SHP77 treated with DMSO at 0.1 percent for 48 hours (cell line): ENCODE data around the gene WSCD1.

Experiments
- DNase-seq: peaks from one replicate; lab custom pipeline; 2025; lab: John Stamatoyannopoulos, UW

Gene WSCD1

GRCh38 chr17:6086603-6087400 is 16.6 kb downstream of the WSCD1 start:
- DNase-seq, result no peak

DNA sequence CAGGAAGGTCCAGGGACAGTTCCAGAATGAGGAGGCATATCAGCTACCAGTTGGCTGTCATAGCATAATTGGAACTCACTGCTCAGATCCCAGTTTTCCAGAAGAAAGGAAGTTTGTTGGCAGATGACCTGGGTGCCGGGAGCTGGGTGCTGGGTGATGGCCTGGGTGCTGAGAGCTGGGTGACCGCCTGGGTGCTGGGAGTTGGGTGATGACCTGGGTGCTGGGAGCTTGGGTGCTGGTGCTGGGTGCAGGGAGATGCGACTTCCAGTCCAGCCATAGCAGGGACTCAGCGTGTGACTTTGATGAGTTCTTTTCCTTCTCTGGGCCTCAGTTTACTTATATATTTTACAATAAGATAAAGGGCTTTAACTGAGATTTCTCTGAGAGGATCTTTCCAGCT is 18.0 kb downstream of the WSCD1 start:
- DNase-seq, result no peak

GRCh38 chr17:6090253-6090652 is 20.1 kb downstream of the WSCD1 start:
- DNase-seq, result no peak

GRCh38 chr17:6092182-6092902 is 22.2 kb downstream of the WSCD1 start:
- DNase-seq, result no peak

GRCh38 chr17:6092903-6093468 is 22.8 kb downstream of the WSCD1 start:
- no peak for DNase-seq

- no peak for DNase-seq
These were observed 24.3 kb downstream of the WSCD1 start for GRCh38 chr17:6094453-6094852.

DNA sequence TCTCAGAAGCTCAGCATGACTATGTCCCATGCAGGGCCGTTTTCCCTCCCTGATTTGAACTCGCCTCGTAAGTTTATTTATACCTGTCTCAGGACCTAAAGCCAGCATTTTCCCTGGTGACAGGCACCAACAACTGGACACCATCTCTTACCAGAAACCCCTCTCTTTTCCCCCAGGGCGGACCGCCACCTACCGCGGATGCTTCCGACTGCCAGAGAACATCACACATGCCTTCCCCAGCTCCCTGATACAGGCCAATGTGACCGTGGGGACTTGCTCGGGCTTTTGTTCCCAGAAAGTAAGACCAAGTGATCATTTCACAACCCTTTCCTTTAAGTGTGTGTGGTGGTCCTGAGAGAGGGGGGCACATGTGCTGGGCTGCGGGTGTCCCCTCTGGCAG is 24.7 kb downstream of the WSCD1 start:
- DNase-seq, result no peak

- DNase-seq, result no peak
These were observed 25.3 kb downstream of the WSCD1 start for GRCh38 chr17:6095501-6095900.

DNA sequence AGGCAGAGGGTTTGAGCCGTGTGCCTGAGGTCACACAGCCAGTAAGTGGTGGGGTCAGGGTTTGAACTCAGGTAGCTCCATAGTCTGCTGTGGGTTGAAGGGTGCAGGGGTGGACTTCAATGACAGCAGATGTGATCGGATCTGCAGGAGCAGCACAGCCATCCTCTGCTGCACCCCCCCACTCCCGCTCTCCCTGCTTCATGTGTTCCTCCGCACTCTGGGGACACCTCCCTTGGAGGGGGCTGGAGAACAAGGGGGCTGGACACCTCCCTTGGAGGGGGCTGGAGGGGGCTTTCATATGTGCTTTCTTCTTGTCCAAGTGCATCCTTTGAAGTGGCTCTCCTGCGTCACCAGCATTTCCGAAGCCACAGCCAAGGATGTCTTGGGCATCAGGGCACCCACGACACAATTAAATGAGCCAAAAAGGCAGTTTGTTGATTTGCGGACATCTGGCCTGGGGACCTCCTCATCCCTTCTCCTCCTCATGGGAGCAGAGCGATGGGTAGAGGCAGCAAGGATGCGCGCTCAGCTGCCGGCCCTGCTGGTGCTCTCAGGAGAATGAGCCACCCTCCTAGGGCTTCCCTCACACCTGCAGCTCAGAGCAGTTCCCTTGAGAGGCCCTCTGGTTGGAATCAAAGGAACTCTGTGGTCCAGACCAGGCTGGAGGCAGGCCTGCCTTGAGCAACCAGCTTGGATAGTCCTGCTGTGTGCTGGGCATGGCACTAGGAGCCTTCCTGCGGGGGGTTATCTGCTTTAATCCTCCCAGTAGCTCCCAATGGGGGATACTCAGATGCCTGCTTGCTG is 26.2 kb downstream of the WSCD1 start:
- no peak for DNase-seq

DNA sequence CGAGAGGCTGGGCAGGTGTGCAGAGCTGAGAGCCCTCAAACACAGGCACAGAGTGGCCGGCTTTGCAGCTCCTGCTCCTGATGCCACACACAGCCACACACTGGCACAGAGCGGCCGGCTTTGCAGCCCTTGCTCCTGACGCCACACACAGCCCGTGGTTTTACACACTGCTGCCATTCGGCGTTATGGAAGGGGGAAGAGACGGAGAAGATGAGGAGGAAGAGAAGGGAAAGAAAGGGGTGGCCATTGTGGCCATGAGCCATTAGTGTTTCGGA is 26.8 kb downstream of the WSCD1 start:
- DNase-seq, result no peak

DNA sequence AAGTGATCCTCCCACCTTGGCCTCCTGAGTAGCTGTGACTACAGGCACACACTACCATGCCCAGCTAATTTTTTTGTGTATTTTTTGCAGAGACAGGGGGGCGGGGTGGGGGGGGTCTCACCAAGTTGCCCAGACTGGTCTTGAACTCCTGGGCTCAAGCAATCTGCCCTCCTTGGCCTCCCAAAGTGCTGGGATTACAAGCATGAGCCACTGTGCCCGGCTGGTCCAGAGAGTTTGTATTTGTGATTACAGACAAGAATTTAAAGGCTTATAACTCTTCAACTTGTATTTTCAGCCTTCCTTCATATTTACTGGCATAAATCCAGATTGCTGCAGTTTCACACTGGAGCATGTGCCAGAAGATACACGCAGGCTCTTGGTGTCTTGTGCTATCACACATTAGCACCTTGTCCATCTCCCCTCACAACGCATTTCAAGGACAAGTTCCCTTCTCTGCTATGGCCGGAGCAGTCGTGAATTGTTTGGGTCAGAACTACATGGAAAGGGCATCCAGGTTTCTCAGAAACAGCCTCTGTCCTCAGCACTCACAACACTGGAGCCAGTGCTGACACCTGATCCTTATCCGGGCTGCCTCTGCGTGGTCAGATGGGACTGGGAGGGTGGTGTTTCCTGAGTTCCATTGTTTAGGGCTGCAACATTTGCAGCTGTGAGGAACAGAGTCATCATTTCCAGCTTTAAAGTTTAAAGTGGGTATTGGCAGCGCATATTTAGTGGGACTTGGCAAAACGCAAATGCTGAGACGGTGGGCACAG is 28.1 kb downstream of the WSCD1 start:
- DNase-seq, result no peak

DNA sequence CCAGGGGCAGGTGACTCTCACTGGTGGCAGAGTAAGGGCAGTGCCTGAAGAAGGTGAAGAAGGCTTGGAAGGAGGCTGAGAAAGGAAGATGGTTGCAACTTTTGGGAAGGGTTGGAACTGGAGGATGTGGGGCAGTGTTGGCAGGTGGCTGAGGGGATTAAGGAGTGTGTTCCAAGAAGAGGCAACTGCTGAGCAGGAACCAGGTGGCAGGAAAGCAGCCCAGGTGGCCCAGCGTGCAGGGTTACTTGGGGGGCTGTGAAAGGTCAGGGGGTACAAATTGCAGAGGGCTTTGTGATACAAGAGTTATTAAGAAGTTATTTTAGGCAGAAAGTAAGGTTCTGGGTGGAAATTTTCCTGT is 28.6 kb downstream of the WSCD1 start:
- DNase-seq, result no peak

DNA sequence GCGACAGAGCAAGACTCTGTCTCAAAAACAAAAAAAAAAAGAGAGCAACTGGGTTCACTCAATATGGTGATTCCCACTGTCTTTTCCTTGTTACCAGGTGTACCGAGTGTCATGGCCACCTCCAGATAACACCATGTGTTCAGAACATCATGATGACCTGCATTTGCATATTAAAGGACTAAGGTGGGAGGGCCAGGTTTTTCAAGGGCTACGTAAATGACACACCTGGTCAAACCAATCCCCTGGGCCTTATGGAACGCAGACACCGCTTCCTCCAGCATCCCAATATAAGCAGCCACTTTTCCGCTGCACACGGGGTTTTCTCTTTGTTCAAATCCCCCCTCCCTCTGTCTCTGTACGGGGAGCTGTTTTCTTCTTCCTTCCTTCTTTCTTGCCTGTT is 29.3 kb downstream of the WSCD1 start:
- DNase-seq, result no peak

GRCh38 chr17:6100146-6100545 is 30.0 kb downstream of the WSCD1 start:
- no peak for DNase-seq

- DNase-seq, result no peak
These were observed 30.8 kb downstream of the WSCD1 start for GRCh38 chr17:6100891-6101500.

DNA sequence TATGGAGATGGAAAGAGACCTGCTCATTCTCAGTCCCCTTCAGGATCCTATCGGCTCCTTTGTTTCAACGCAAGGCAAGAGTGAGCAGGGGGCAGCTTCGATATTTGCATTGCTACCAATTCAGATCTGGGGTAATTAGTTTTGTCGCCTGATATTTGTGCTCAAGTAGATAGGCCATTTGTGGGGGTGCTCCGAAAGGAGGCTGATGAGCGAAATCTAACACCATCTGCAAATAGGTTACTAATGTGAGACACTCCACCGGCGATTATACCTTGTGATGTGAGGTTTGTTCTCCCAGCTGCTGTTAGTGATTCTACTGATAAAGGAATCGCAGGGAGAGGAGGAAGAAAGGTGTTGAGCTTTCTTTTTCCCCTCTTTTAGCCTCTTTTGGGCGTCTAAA is 31.5 kb downstream of the WSCD1 start:
- no peak for DNase-seq

- no peak for DNase-seq
These were observed 32.4 kb downstream of the WSCD1 start for GRCh38 chr17:6102615-6103014.

DNA sequence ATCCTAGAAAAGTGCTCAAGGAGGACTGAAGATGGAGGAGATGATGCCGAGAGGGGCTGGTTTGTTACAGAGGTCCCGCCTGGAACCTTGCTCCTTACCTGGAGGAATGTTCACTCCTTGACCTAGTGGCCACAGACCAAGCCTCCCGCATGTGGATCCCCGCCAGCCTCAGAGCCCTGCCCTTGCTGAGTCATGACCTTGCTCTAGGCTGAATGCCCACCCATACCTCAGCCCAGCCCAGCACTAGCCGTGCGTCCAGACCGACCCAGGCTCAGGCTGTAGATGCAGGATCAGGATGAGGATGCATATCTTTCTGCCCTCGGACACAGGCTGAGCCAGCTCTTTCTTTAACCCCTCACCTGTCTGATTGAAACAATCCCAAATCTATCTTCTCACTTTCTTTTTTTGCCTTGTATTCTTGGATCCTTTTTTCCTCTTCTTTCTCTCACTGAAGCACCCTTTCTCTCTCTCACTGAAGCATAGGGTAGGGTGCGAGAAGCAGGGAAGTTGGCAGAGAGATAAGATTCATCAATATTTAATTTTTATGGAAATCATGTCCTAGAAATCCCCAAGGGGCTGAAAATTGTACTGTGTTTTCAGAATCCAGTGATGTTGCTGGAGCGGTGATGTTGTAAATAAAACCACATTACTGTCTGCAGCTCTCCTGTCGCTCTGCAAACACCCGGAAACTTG is 34.9 kb downstream of the WSCD1 start:
- no peak for DNase-seq

GRCh38 chr17:6105649-6106007 is 35.4 kb downstream of the WSCD1 start:
- DNase-seq, result no peak

DNA sequence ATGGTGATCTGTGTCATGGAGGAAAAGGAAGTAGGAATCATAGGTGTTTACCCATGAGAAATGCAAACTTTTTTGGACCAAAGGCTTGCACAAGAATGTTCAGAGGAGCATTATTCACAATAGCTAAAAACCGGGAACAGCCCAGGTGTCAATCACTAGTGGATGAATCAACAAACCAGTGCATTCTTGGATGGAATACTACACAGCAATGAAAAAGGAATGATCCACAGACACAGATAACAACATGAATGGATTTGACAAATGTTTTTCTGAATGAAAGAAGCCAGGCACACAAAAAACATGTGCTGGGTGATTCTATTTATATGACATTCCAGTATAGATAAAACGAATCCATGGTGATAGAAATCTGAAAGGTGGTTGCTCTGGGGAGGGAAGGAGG is 36.0 kb downstream of the WSCD1 start:
- no peak for DNase-seq

- no peak for DNase-seq
These were observed 37.6 kb downstream of the WSCD1 start for GRCh38 chr17:6107791-6108190.
